Left lung (tissue), 10 donors: Measurements from ENCODE around the gene UST. TPM values are rescaled to one million over a fixed set of nuclear protein-coding genes. Genes with fewer than 3 reads are reported as not detected.

Source experiments
- ATAC-seq: fragments of 200-7000 bp; cut with Tn5 transposase; one replicate; pipeline ENCODE4 v1.9.1; 2020; ENCODE audit warnings: moderate library complexity
- DNase-seq, 4 donors: peaks; one replicate each; pipeline ENCODE4 v3.0.0-alpha.2; 2013 to 2020
- H3K27ac ChIP-seq, 2 donors: fragments of 200-600 bp; sonication (generic) in 1 of 2; one replicate each; pipeline versions ENCODE4 v1.5.0 to v1.8.0; 2020 to 2021
- H3K27me3 ChIP-seq, 2 donors: fragments of 200-600 bp; sonication (generic) in 1 of 2; one replicate each; pipeline versions ENCODE4 v1.5.0 to v1.8.0; 2020 to 2021
- H3K36me3 ChIP-seq, 2 donors: fragments of 200-600 bp; sonication (generic) in 1 of 2; one replicate each; pipeline versions ENCODE4 v1.5.0 to v1.8.0; 2020 to 2021
- H3K4me1 ChIP-seq, 2 donors: fragments of 200-600 bp; one replicate each; pipeline ENCODE4 v1.8.0; 2021
- H3K4me3 ChIP-seq, 2 donors: fragments of 200-600 bp; sonication (generic) in 1 of 2; one replicate each; pipeline versions ENCODE4 v1.5.0 to v1.8.0; 2020 to 2021; ENCODE audit warnings: mild to moderate bottlenecking in 1 of 2
- H3K9me3 ChIP-seq, 2 donors: fragments of 200-600 bp; sonication (generic) in 1 of 2; one replicate each; pipeline versions ENCODE4 v1.5.0 to v1.8.0; 2020 to 2021
- intact Hi-C, 2 donors: fragments of 100-400 bp; cut with DNase I; formaldehyde crosslinking; loops; one replicate each; pipeline versions ENCODE4 v1.11.2 to v1.14.2; 2022
- polyA plus RNA-seq, 6 donors: library from polyadenylated mRNA; unstranded; fragments of 120-200 nt; gene quantifications; one replicate each; pipeline ENCODE4 v1.2.1, GENCODE V29; 2013; ENCODE audit not compliant: insufficient read length in 6 of 6
- total RNA-seq, 2 donors: library from RNA; stranded (reverse); fragmentation: NEBNext Ultra II Directional; extraction: Animal tissue kit (Norgen Biotek cat#: 25700); gene quantifications; one replicate each; pipeline ENCODE4 v1.2.1, GENCODE V29; 2021
- TF ChIP-seq, protein P1 (sequence below), 2 donors: fragments of 200-600 bp; sonication (generic) in 1 of 2; IDR thresholded peaks; one replicate each; pipeline versions ENCODE4 v1.5.0 to v1.8.0; 2021; ENCODE audit warnings: antibody characterized with exemption in 2 of 2
- donor health status: DM: no; HTN: yes; CAD: no.
- donor health status: DM: no; HTN: no; CAD: no.

UST gene
- total and polyA plus RNA-seq, 8 donors = 7.4 to 17.0 (median 9.5) TPM

DNA sequence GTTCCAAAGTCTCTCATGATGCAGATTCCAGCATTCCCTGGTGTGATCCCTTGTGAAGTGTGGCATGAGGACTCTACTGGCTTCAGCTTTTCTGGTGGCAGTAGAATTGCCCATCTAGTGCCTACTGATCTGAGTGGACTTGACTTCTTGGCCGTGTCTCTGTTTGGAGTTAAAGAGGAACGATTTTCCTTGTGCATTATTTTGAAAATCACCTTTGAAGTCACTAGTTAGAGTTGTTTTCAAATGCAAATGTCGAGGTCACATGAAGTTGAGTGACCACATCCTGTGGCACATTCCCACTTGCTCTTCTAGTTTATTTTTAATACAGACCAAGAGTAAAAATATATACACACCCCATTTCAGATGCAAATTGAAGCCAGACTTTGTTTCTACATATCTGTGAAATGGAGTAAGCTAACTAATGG lies 300.0 kb downstream of the UST start:
- H3K4me3 ChIP-seq = no peak overlapping the region
- ATAC-seq = no peak
- H3K36me3 ChIP-seq = no peaks in the 10 kb centered on the region
- H3K27me3 ChIP-seq = no peaks in the 10 kb centered on the region
- DNase-seq = no peak
- TF ChIP-seq, protein P1, sequence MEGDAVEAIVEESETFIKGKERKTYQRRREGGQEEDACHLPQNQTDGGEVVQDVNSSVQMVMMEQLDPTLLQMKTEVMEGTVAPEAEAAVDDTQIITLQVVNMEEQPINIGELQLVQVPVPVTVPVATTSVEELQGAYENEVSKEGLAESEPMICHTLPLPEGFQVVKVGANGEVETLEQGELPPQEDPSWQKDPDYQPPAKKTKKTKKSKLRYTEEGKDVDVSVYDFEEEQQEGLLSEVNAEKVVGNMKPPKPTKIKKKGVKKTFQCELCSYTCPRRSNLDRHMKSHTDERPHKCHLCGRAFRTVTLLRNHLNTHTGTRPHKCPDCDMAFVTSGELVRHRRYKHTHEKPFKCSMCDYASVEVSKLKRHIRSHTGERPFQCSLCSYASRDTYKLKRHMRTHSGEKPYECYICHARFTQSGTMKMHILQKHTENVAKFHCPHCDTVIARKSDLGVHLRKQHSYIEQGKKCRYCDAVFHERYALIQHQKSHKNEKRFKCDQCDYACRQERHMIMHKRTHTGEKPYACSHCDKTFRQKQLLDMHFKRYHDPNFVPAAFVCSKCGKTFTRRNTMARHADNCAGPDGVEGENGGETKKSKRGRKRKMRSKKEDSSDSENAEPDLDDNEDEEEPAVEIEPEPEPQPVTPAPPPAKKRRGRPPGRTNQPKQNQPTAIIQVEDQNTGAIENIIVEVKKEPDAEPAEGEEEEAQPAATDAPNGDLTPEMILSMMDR (IDR thresholded peaks at IDR 0.05) = no peak
- intact Hi-C loops = no loop called here
- peaks cover 0 to 3% of the 10 kb centered on the region in 2 donors for H3K4me1 ChIP-seq
- no peak overlapping the region for H3K27ac ChIP-seq
- H3K9me3 ChIP-seq = no peaks in the 10 kb centered on the region

DNA sequence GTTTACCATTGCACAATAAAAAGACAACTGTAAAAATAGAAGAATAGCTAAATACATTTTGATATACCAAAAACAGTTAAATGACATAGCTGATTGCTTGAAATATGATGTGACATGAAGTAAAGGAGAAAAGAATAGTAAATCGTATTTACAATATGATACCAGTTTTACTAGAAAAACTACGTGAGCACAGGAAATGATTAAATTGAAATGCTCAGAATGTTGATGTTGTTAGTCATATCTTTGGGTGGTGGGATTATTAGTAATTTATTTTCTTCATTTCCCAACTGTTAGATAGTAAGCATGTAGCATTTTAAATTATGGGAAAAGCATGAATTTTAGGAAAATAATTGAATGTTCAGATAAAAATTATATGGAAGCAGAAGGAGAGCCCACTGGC lies 302.4 kb downstream of the UST start:
- no peak for DNase-seq
- H3K36me3 ChIP-seq = no peaks in the 10 kb centered on the region
- peaks cover 0 to 3% of the 10 kb centered on the region in 2 donors for H3K4me1 ChIP-seq
- H3K4me3 ChIP-seq = no peak overlapping the region
- intact Hi-C loops = no loop called here
- TF ChIP-seq, protein P1 (IDR thresholded peaks at IDR 0.05) = no peak
- ATAC-seq = no peak
- no peaks in the 10 kb centered on the region for H3K9me3 ChIP-seq
- H3K27me3 ChIP-seq = no peaks in the 10 kb centered on the region
- H3K27ac ChIP-seq = no peak overlapping the region

DNA sequence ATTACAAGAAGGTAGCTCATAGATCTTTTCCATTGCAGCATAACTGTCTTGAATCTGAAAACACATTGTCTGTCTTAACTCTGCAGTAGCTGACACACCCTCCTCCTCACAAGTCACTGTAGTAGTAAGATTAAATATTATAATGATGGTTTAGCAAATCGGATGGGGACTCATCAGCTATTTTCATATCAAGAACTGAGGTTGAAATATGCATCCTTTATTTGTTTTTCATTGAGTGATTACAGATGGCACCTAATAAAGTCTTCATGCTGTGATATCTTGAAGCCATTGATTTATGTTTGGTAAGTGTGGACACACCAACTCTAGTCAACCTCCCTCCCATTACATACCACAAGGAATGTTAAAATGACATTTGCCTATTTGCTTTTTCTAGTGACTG lies 303.3 kb downstream of the UST start:
- intact Hi-C loops = no loop called here
- Histone ChIP-seq H3K4me3 (no peak overlapping the region), H3K27ac (no peak overlapping the region), H3K27me3 (no peaks in the 10 kb centered on the region), H3K36me3 (no peaks in the 10 kb centered on the region), H3K9me3 (no peaks in the 10 kb centered on the region), H3K4me1 (no peaks in the 10 kb centered on the region)
- DNase-seq = no peak
- TF ChIP-seq, protein P1 (IDR thresholded peaks at IDR 0.05) = no peak
- ATAC-seq = no peak

DNA sequence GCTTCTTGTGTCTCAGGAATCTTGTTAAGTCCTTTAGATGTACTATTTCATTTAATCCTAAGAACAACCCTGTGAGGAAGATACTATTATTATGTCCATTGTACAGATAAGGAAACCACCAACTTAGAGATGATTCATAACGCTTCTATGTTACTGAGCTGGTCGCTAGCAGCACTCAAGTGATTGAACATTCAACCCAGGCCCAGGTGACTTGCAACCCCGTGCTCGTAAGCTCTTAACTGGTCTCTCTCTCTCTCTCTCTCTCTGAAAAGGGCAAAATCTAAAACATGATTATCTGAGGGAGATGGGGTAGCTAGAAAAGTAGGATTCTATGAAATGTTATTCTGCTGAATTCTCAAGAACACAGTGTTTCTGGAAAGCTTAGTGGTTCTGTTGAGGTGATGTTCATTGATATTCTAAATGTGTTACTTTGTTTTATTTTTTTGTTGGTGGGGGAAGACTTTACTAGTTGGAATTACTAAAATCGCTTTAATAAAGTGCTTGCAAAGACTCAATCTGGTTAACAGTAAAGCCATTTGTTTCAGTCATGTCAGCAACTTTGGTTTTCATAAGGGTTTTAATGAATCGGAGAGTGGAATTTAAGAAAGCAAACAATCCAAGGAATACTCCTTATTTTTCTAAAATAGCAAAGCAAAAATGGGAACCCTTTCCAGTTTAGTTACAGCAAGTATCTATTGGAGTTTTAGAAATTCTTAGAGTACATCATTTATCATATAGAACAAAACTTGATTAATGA lies 305.7 kb downstream of the UST start:
- H3K27me3 ChIP-seq = no peaks in the 10 kb centered on the region
- H3K9me3 ChIP-seq = no peaks in the 10 kb centered on the region
- no peak for ATAC-seq
- no peak for DNase-seq
- H3K4me3 ChIP-seq = no peak overlapping the region
- TF ChIP-seq, protein P1 (IDR thresholded peaks at IDR 0.05) = no peak
- H3K36me3 ChIP-seq = no peaks in the 10 kb centered on the region
- H3K27ac ChIP-seq = no peak overlapping the region
- no peaks in the 10 kb centered on the region for H3K4me1 ChIP-seq
- intact Hi-C loops = no loop called here

DNA sequence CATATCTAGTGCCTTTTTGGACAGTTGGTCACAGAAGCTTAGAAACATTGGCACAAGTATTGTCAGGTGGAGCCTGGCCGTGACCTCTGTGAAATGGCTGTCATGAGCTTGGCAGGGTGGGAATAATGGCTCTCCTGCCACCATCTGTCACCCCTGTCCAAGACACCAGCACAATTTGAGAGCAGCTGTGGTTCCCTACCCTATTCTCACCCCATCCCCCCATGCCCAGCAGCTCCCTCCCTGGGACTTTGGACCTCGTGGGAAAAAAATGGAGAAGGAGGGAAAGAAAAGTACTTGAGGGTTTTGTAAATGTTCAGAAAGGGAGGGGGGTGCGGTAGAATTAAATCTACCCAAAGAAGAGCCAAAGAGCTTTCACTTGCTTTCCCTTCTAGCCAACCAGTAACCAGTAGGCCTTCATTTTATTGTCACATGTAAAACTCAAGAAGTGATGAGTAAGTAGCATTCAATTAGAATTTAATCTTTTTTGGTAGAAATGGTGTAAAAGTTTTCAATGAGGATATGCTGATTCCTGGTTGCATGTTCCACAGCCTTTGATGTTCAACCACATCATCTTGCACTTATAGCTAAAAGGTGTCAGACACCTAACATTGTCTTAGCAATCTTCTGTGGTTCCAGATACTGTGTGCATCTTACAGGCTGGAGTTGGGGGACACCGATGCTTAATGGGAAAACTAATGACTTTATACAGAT lies 307.2 kb downstream of the UST start:
- Histone ChIP-seq H3K36me3 (no peaks in the 10 kb centered on the region), H3K27me3 (no peaks in the 10 kb centered on the region), H3K4me3 (no peak overlapping the region), H3K27ac (no peak overlapping the region), H3K9me3 (no peaks in the 10 kb centered on the region), H3K4me1 (no peaks in the 10 kb centered on the region)
- intact Hi-C loops = no loop called here
- TF ChIP-seq, protein P1 (IDR thresholded peaks at IDR 0.05) = no peak
- no peak for ATAC-seq
- no peak for DNase-seq
